MM.1S (cell line): ENCODE measurements around the gene DDX56.

Experiments
- DNase-seq: peaks from one replicate; pipeline ENCODE4 v3.0.0-alpha.2; 2015
- H2AFZ ChIP-seq: fragments of 300-600 bp; sonication (generic); 2 replicates; pipeline ENCODE4 v1.6.0; 2016; ENCODE audit warnings: antibody characterized with exemption, low read length
- H3F3A ChIP-seq: fragments of 300-600 bp; sonication (generic); 2 replicates; pipeline ENCODE4 v1.6.1; 2016; ENCODE audit warnings: mild to moderate bottlenecking, antibody characterized with exemption, low read length, moderate library complexity, mixed read lengths; ENCODE audit not compliant: insufficient read depth
- H3K27ac ChIP-seq: fragments of 300-600 bp; sonication (generic); 2 replicates; pipeline ENCODE4 v1.5.1; 2016; ENCODE audit warnings: mild to moderate bottlenecking, low read length
- H3K27me3 ChIP-seq: fragments of 300-600 bp; sonication (generic); replicated peaks from 2 replicates; pipeline ENCODE4 v1.6.0; 2016; ENCODE audit warnings: low read length; ENCODE audit not compliant: insufficient read depth
- H3K36me3 ChIP-seq: fragments of 300-600 bp; sonication (generic); replicated peaks from 2 replicates; pipeline ENCODE4 v1.6.1; 2016; ENCODE audit warnings: mild to moderate bottlenecking, low read length, mixed read lengths; ENCODE audit not compliant: insufficient read depth
- H3K4me1 ChIP-seq: fragments of 300-600 bp; sonication (generic); 2 replicates; pipeline ENCODE4 v1.6.1; 2016; ENCODE audit warnings: low read length, mixed read lengths
- H3K4me2 ChIP-seq: fragments of 300-600 bp; sonication (generic); 2 replicates; pipeline ENCODE4 v1.6.0; 2016; ENCODE audit warnings: low read depth, low read length
- H3K4me3 ChIP-seq: fragments of 300-600 bp; sonication (generic); 2 replicates; pipeline ENCODE4 v1.5.1; 2016; ENCODE audit warnings: low read length, mixed read lengths
- H3K79me2 ChIP-seq: fragments of 300-600 bp; sonication (generic); 2 replicates; pipeline ENCODE4 v1.6.1; 2016; ENCODE audit warnings: mixed run types, low read length, mixed read lengths
- H3K9ac ChIP-seq: fragments of 300-600 bp; sonication (generic); 2 replicates; pipeline ENCODE4 v1.6.1; 2016; ENCODE audit warnings: low read length, mixed read lengths
- H3K9me2 ChIP-seq: fragments of 300-600 bp; sonication (generic); replicated peaks from 2 replicates; pipeline ENCODE4 v1.6.1; 2016; ENCODE audit warnings: mild to moderate bottlenecking, low read length, mixed read lengths; ENCODE audit not compliant: insufficient read depth
- H3K9me3 ChIP-seq: fragments of 300-600 bp; sonication (generic); replicated peaks from 2 replicates; pipeline ENCODE4 v1.6.1; 2016; ENCODE audit warnings: mild to moderate bottlenecking, low read length, mixed read lengths; ENCODE audit not compliant: insufficient read depth
- H4K20me1 ChIP-seq: fragments of 300-600 bp; sonication (generic); 2 replicates; pipeline ENCODE4 v1.6.1; 2016; ENCODE audit warnings: mild to moderate bottlenecking, low read length, moderate library complexity, mixed read lengths; ENCODE audit not compliant: insufficient read depth
- EZH2 ChIP-seq: fragments of 300-600 bp; sonication (generic); optimal IDR thresholded peaks from 2 replicates; pipeline ENCODE3; 2017; ENCODE audit warnings: low read depth, mild to moderate bottlenecking, antibody characterized with exemption, low read length, mixed read lengths
- EZH2phosphoT487 ChIP-seq: fragments of 300-600 bp; sonication (generic); IDR thresholded peaks from 2 replicates; pipeline ENCODE4 v1.6.1; 2018; ENCODE audit warnings: antibody characterized with exemption, low read length
- TF ChIP-seq, protein P1 (sequence below): fragments of 300-600 bp; sonication (generic); IDR thresholded peaks from 2 replicates; pipeline ENCODE4 v1.5.1; 2016; ENCODE audit warnings: antibody characterized with exemption, low read length, mixed read lengths

DDX56 gene

DNA sequence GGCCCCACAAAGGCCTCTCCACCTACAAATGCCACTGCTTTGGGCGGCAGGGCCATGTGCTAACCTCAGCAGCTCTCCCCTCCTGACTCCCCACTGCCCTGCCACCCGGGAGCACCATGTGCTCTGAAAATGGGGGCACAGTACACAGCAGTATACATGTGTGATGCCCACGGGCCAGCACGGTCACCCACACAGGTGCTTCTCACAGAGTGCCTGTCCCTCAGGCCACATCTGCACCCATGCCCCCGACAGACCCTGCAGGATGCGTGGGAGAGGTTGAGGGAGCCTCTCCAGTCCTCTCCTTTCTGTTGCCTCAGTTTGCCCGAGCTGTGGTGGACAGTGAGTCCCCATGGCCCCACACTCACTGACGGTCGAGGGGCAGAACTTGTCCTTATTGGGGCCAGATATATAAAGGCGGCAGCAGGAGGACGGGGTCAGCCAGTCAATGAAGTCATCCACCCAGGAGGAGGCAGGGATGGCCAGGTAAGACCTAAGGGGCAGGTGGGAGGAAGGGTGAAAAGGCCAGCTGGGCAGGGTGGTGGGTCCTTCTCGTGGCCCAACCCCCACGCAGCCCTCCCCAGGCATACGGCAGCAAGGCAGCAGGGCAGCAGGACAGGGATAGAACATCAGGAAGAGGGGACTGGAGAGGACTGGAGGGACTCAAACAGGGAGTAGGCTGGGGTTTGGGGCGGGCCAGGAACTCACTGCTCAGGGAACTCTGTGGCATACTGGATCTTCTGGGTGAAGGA is 52.2 kb downstream of the DDX56 start:
- no peak overlapping the region for H2AFZ ChIP-seq
- H3K4me2 ChIP-seq = no peak overlapping the region
- no peaks in the 10 kb centered on the region for H3K9me2 ChIP-seq
- TF ChIP-seq EZH2 (no peak), EZH2phosphoT487 (no peak)
- TF ChIP-seq, protein P1, sequence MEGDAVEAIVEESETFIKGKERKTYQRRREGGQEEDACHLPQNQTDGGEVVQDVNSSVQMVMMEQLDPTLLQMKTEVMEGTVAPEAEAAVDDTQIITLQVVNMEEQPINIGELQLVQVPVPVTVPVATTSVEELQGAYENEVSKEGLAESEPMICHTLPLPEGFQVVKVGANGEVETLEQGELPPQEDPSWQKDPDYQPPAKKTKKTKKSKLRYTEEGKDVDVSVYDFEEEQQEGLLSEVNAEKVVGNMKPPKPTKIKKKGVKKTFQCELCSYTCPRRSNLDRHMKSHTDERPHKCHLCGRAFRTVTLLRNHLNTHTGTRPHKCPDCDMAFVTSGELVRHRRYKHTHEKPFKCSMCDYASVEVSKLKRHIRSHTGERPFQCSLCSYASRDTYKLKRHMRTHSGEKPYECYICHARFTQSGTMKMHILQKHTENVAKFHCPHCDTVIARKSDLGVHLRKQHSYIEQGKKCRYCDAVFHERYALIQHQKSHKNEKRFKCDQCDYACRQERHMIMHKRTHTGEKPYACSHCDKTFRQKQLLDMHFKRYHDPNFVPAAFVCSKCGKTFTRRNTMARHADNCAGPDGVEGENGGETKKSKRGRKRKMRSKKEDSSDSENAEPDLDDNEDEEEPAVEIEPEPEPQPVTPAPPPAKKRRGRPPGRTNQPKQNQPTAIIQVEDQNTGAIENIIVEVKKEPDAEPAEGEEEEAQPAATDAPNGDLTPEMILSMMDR = no peak
- H4K20me1 ChIP-seq = no peaks in the 10 kb centered on the region
- H3K36me3 ChIP-seq = no peaks in the 10 kb centered on the region
- no peaks in the 10 kb centered on the region for H3K4me1 ChIP-seq
- H3K27ac ChIP-seq = no peak overlapping the region
- no peak for DNase-seq
- no peaks in the 10 kb centered on the region for H3F3A ChIP-seq
- no peaks in the 10 kb centered on the region for H3K27me3 ChIP-seq
- no peaks in the 10 kb centered on the region for H3K79me2 ChIP-seq
- H3K4me3 ChIP-seq = no peak overlapping the region
- H3K9me3 ChIP-seq = no peaks in the 10 kb centered on the region
- no peak overlapping the region for H3K9ac ChIP-seq

DNA sequence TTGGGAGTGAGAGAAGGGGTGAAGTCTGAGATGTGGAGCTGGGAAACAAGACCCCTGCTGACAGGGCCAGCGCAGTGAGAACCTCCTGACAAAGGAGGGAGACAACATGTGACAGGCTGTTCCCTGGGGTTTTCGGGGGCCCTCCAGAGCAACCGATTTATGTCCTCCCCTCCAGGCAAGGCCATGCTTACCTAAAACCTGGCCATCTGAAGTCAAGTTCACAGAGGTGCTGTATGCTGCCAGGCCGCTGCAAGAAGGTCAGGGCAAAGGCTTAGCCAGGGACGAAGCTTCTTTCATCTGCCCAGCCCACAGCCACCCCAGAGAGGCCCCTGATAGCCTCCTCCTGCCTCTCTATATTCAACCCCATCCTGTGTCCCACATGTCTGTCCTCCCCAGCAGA is 53.1 kb downstream of the DDX56 start:
- DNase-seq = no peak
- Histone ChIP-seq H3F3A (no peaks in the 10 kb centered on the region), H3K9ac (no peak overlapping the region), H3K4me3 (no peak overlapping the region), H3K79me2 (no peaks in the 10 kb centered on the region), H3K36me3 (no peaks in the 10 kb centered on the region), H2AFZ (no peak overlapping the region), H4K20me1 (no peaks in the 10 kb centered on the region), H3K27me3 (no peaks in the 10 kb centered on the region), H3K9me2 (no peaks in the 10 kb centered on the region), H3K4me2 (no peak overlapping the region), H3K27ac (no peak overlapping the region), H3K4me1 (peaks cover 2% of the 10 kb centered on the region; the same call in 1 of the 2 replicates), H3K9me3 (no peaks in the 10 kb centered on the region)
- TF ChIP-seq EZH2 = no peak
- TF ChIP-seq, protein P1 = no peak
- no peak for TF ChIP-seq EZH2phosphoT487

DNA sequence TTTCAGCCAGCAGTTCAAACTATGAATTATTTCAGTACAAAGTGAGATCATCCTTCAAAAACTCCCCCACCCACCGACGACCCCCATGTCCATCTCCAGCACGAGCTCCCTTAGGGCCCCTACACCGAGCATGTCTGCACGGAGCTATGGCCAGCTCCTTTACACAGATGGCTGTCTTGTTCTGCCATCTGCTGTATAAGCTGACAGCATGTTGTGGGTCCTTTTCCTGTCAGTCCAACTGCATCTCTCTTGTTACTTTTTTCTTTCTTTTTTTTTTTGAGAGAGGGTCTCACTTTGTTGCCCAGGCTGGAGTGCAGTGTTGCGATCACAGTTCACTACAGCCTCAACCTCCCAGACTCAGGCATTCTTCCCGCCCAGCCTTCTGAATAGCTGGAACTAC is 54.2 kb downstream of the DDX56 start:
- no peak overlapping the region for H3K4me2 ChIP-seq
- no peaks in the 10 kb centered on the region for H4K20me1 ChIP-seq
- H3K9ac ChIP-seq = no peak overlapping the region
- no peak overlapping the region for H3K27ac ChIP-seq
- no peaks in the 10 kb centered on the region for H3K79me2 ChIP-seq
- DNase-seq = no peak
- no peaks in the 10 kb centered on the region for H3K9me2 ChIP-seq
- TF ChIP-seq EZH2phosphoT487 = no peak
- TF ChIP-seq EZH2 = no peak
- TF ChIP-seq, protein P1 = no peak
- no peaks in the 10 kb centered on the region for H3K27me3 ChIP-seq
- H3K9me3 ChIP-seq = no peaks in the 10 kb centered on the region
- H2AFZ ChIP-seq = no peak overlapping the region
- H3F3A ChIP-seq = no peaks in the 10 kb centered on the region
- H3K4me3 ChIP-seq = no peak overlapping the region
- peaks cover 4% of the 10 kb centered on the region; the same call in 1 of the 2 replicates for H3K4me1 ChIP-seq
- H3K36me3 ChIP-seq = no peaks in the 10 kb centered on the region
